Endothelial cell of umbilical vein (primary cell): ENCODE measurements around the gene MCCC1. TPM values are rescaled to one million over a fixed set of nuclear protein-coding genes. Genes with fewer than 3 reads are reported as not detected.
"Not testable (repeated sequence)": the region's sequence is repeated elsewhere in the genome, so short reads cannot be mapped to it uniquely, and the experiment has no call there.

Source experiments
- BruUV-seq: library from RNA; stranded (reverse); fragments of 400-500 nt; replicated peaks from 2 replicates; lab custom pipeline; 2021; lab: Mats Ljungman, UMichigan
- CTCF ChIA-PET: fragments of 300-600, 350-600 bp; sonication (Branson Sonifier 250); formaldehyde crosslinking; loops from one replicate; lab custom pipeline; 2021; ENCODE audit warnings: antibody characterized with exemption, inconsistent platforms; lab: Charles Lee
- POLR2A ChIA-PET: fragments of 300-600, 350-600 bp; sonication (Branson Sonifier 250); formaldehyde crosslinking; loops from one replicate; lab custom pipeline; 2021; ENCODE audit warnings: antibody characterized with exemption, inconsistent platforms; lab: Charles Lee
- DNase-seq: peaks from one replicate; pipeline ENCODE4 v3.0.0-alpha.2; 2011; ENCODE audit warnings: low read depth, low spot score
- FAIRE-seq: peaks from 2 replicates; lab custom pipeline; 2011; peaks lifted over from hg19 to GRCh38; lab: Jason Lieb, UNC
- H2AFZ ChIP-seq: 2 replicates; pipeline ENCODE4 v1.6.0; 2012; ENCODE audit warnings: low read depth, low read length, control low read depth, inconsistent platforms
- H3K27ac ChIP-seq: 2 replicates; pipeline ENCODE4 v1.5.1; 2011; ENCODE audit warnings: low read depth, mild to moderate bottlenecking, control low read depth, low read length, moderate library complexity; ENCODE audit not compliant: insufficient read depth
- H3K27me3 ChIP-seq, 2 experiments: 2 replicates each; pipeline versions ENCODE4 v1.6.0 to v1.6.1; 2011; ENCODE audit warnings: low read length in 2 of 2, mixed read lengths in 1 of 2; ENCODE audit not compliant: control insufficient read depth in 2 of 2, insufficient read depth in 2 of 2
- H3K36me3 ChIP-seq, 2 experiments: 2 replicates in 1 of 2; 3 replicates in 1 of 2; pipeline ENCODE4 v1.5.1; 2011; ENCODE audit warnings: low read length in 2 of 2, mild to moderate bottlenecking in 1 of 2, moderate library complexity in 1 of 2; ENCODE audit not compliant: control insufficient read depth in 2 of 2, insufficient read depth in 2 of 2; ENCODE audit errors: extremely low read depth in 1 of 2
- H3K4me1 ChIP-seq: 3 replicates; pipeline ENCODE4 v1.5.1; 2011; ENCODE audit warnings: mild to moderate bottlenecking, low read length; ENCODE audit not compliant: control insufficient read depth, insufficient read depth; ENCODE audit errors: extremely low read depth
- H3K4me2 ChIP-seq: 2 replicates; pipeline ENCODE4 v1.6.1; 2011; ENCODE audit warnings: low read length, control low read depth, mixed read lengths; ENCODE audit not compliant: insufficient read depth
- H3K4me3 ChIP-seq, 3 experiments: fragments of 200-600 bp in 1 of 3; sonication (generic), shearing (Covaris generic) in 1 of 3; replicated peaks in 1 of 3; 2 replicates each; pipeline ENCODE4 v1.5.1; 2011 to 2016; ENCODE audit warnings: control low read depth in 3 of 3, low read length in 3 of 3, mild to moderate bottlenecking in 2 of 3, inconsistent platforms in 1 of 3, low read depth in 1 of 3, moderate library complexity in 1 of 3; ENCODE audit not compliant: insufficient read depth in 1 of 3
- H3K79me2 ChIP-seq: 2 replicates; pipeline ENCODE4 v1.6.0; 2012; ENCODE audit warnings: low read length, inconsistent platforms; ENCODE audit not compliant: control insufficient read depth, insufficient read depth
- H3K9ac ChIP-seq: replicated peaks from 2 replicates; pipeline ENCODE3; 2011; ENCODE audit warnings: low read length, control low read depth; ENCODE audit not compliant: insufficient read depth; ENCODE audit errors: extremely low read depth
- H3K9me1 ChIP-seq: replicated peaks from 3 replicates; pipeline ENCODE4 v1.6.0; 2011; ENCODE audit warnings: mild to moderate bottlenecking, low read length; ENCODE audit not compliant: control insufficient read depth, insufficient read depth; ENCODE audit errors: extremely low read depth
- H3K9me3 ChIP-seq: replicated peaks from 2 replicates; pipeline ENCODE4 v1.5.1; 2012; ENCODE audit warnings: low read length, inconsistent platforms; ENCODE audit not compliant: control insufficient read depth, insufficient read depth
- H4K20me1 ChIP-seq: replicated peaks from 2 replicates; pipeline ENCODE3; 2011; ENCODE audit warnings: mild to moderate bottlenecking, low read length; ENCODE audit not compliant: control insufficient read depth, insufficient read depth; ENCODE audit errors: extremely low read depth
- CTCF ChIP-seq, 2 donors: IDR thresholded peaks; 1 replicate in 1 of 2; 2 replicates in 1 of 2; pipeline ENCODE4 v1.5.1; 2011; ENCODE audit warnings: low read length in 2 of 2, mild to moderate bottlenecking in 2 of 2, moderate library complexity in 2 of 2, control low read depth in 1 of 2, inconsistent platforms in 1 of 2, low read depth in 1 of 2; ENCODE audit not compliant: insufficient read depth in 1 of 2; ENCODE audit errors: extremely low read depth in 1 of 2
- EZH2 ChIP-seq: IDR thresholded peaks from 2 replicates; pipeline ENCODE4 v1.6.1; 2012; ENCODE audit warnings: borderline replicate concordance, low read depth, mild to moderate bottlenecking, moderate library complexity, low read length, inconsistent platforms; ENCODE audit not compliant: severe bottlenecking
- FOS ChIP-seq: IDR thresholded peaks from 2 replicates; pipeline ENCODE4 v1.6.1; 2011; ENCODE audit warnings: mild to moderate bottlenecking, low read length, moderate library complexity, borderline replicate concordance; ENCODE audit not compliant: insufficient read depth
- GATA2 ChIP-seq: IDR thresholded peaks from 2 replicates; pipeline ENCODE4 v1.7.0; 2011; ENCODE audit warnings: low read depth, mild to moderate bottlenecking, moderate library complexity, mixed read lengths, low read length; ENCODE audit not compliant: insufficient read length, insufficient read depth
- JUN ChIP-seq: IDR thresholded peaks from 2 replicates; pipeline ENCODE4 v1.6.1; 2011; ENCODE audit warnings: borderline replicate concordance, low read depth; ENCODE audit not compliant: insufficient read length, insufficient read depth
- MYC ChIP-seq: IDR thresholded peaks from one replicate; pipeline ENCODE4 v1.6.1; 2011; ENCODE audit warnings: mild to moderate bottlenecking, low read depth, low read length
- POLR2A ChIP-seq: IDR thresholded peaks from 2 replicates; pipeline ENCODE4 v1.6.1; 2012; ENCODE audit warnings: low read depth, mild to moderate bottlenecking, control low read depth, low read length
- POLR2AphosphoS5 ChIP-seq: IDR thresholded peaks from 2 replicates; pipeline ENCODE4 v1.6.1; 2012; ENCODE audit warnings: low read depth, mild to moderate bottlenecking, control low read depth, low read length, moderate library complexity; ENCODE audit not compliant: insufficient read depth
- dilution Hi-C: fragments of 300-500 bp; cut with MboI; formaldehyde crosslinking; loops from one replicate; pipeline ENCODE4 v1.15.0; 2019; ENCODE audit warnings: low sequenced_read_pairs; ENCODE audit not compliant: extremely low pct_ligation_motif_present
- intact Hi-C: fragments of 100-400 bp; cut with micrococcal nuclease; formaldehyde crosslinking; loops from one replicate; pipeline ENCODE4 v1.10.0; 2022
- polyA plus RNA-seq, 4 experiments: library from polyadenylated mRNA; depleted of rRNA in 3 of 4; stranded (reverse) in 3 of 4; unstranded in 1 of 4; fragments of >200 nt; gene quantifications; 2 replicates each; pipeline versions ENCODE4 v1.2.1 to v1.2.3, GENCODE V29; 2011 to 2012; ENCODE audit warnings: missing spikeins in 1 of 4
- total RNA-seq: library from RNA; stranded (reverse); gene quantifications from 2 replicates; pipeline ENCODE4 v1.2.3, GENCODE V29; 2021
- TF ChIP-seq, protein P1 (sequence below): IDR thresholded peaks from 2 replicates; pipeline ENCODE4 v1.6.1; 2011; ENCODE audit not compliant: insufficient read depth, insufficient read length

The MCCC1 gene
- total and polyA plus RNA-seq, 2 donors (not counting 3 experiments of a cell fraction or from before 2014, with no cell fraction given), result 9.2 to 19.7 TPM

GRCh38 chr3:183108001-183108449, 8.7 kb upstream of the MCCC1 start:
- no peak overlapping the region for H2AFZ ChIP-seq
- H3K9me3 ChIP-seq, result no peaks in the 10 kb centered on the region
- H4K20me1 ChIP-seq, result no peaks in the 10 kb centered on the region
- TF ChIP-seq FOS (no peak), MYC (no peak), POLR2A (no peak), POLR2AphosphoS5 (no peak), GATA2 (no peak), CTCF (IDR thresholded peaks at IDR 0.05; ENCODE audit: extremely low read depth in 1 of 2, insufficient read depth in 1 of 2, low read depth in 1 of 2, low read length in 2 of 2) (no peak), JUN (no peak), EZH2 (no peak)
- TF ChIP-seq, protein P1, sequence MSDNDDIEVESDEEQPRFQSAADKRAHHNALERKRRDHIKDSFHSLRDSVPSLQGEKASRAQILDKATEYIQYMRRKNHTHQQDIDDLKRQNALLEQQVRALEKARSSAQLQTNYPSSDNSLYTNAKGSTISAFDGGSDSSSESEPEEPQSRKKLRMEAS, result no peak
- H3K4me3 ChIP-seq, result no peak overlapping the region
- no peak overlapping the region for H3K27ac ChIP-seq
- H3K4me1 ChIP-seq, result peaks cover 6% of the 10 kb centered on the region
- H3K9ac ChIP-seq, result no peak overlapping the region
- DNase-seq (peak; percentile 41), FAIRE-seq (peak; percentile 80)
- H3K79me2 ChIP-seq, result no peaks in the 10 kb centered on the region
- BruUV-seq, result no TSS peak
- intact Hi-C loops, result no loop called here
- ChIA-PET POLR2A (interaction anchor here (0.6 kb wide), 1 partner anchor 8 kb away, joined by 5 read pairs; no protein-coding TSS in a partner anchor), CTCF (interaction anchor here (1.0 to 1.7 kb wide), 3 partner anchors 9 to 22 kb away, joined by 3 to 4 read pairs (median 4); no protein-coding TSS in a partner anchor)
- no peaks in the 10 kb centered on the region for H3K36me3 ChIP-seq
- H3K9me1 ChIP-seq, result no peaks in the 10 kb centered on the region
- dilution Hi-C loops, result no loop called here
- no peaks in the 10 kb centered on the region for H3K27me3 ChIP-seq
- H3K4me2 ChIP-seq, result no peak overlapping the region

GRCh38 chr3:183107372-183107771, 8.1 kb upstream of the MCCC1 start:
- H3K4me1 ChIP-seq, H3K27ac ChIP-seq, H4K20me1 ChIP-seq, H3K9me1 ChIP-seq, POLR2A ChIA-PET, H2AFZ ChIP-seq, BruUV-seq, intact Hi-C loops, H3K36me3 ChIP-seq, H3K4me3 ChIP-seq, H3K27me3 ChIP-seq, H3K79me2 ChIP-seq, DNase-seq, H3K4me2 ChIP-seq, dilution Hi-C loops, H3K9me3 ChIP-seq, FAIRE-seq, H3K9ac ChIP-seq: not testable (repeated sequence)
- CTCF ChIA-PET, result interaction anchor here (1.0 to 1.7 kb wide), 2 partner anchors 9 to 21 kb away, joined by 3 to 4 read pairs; no protein-coding TSS in a partner anchor
